Astrocyte of the spinal cord (primary cell): ENCODE data around the gene HSPE1.
"Not testable (repeated sequence)": the region's sequence is repeated elsewhere in the genome, so short reads cannot be mapped to it uniquely, and the experiment has no call there.

ENCODE experiments used
- DNase-seq: peaks from one replicate; pipeline ENCODE4 v3.0.0; 2011; ENCODE audit warnings: low read depth, low spot score
- H3K4me3 ChIP-seq: 2 replicates; pipeline ENCODE4 v1.5.1; 2011; ENCODE audit warnings: low read depth, mild to moderate bottlenecking, low read length, moderate library complexity
- CTCF ChIP-seq: IDR thresholded peaks from 2 replicates; pipeline ENCODE4 v1.5.1; 2012; ENCODE audit warnings: low read depth, mild to moderate bottlenecking, low read length, inconsistent platforms
- in situ Hi-C: cut with HindIII; loops from 2 replicates; pipeline ENCODE4 v1.10.0; 2017; ENCODE audit warnings: low sequenced_read_pairs

HSPE1 gene

GRCh38 chr2:197480165-197481036 lies 19.8 kb upstream of the HSPE1 start:
- in situ Hi-C loops = no loop called here
- DNase-seq = no peak
- no peak for TF ChIP-seq CTCF
- no peak overlapping the region for H3K4me3 ChIP-seq

- H3K4me3 ChIP-seq, DNase-seq, in situ Hi-C loops: not testable (repeated sequence)
Measured at GRCh38 chr2:197484248-197484647, 15.9 kb upstream of the HSPE1 start.

GRCh38 chr2:197486175-197486574 lies 14.0 kb upstream of the HSPE1 start:
- DNase-seq = no peak
- H3K4me3 ChIP-seq = no peak overlapping the region
- in situ Hi-C loops = no loop called here
- no peak for TF ChIP-seq CTCF

- no peak for TF ChIP-seq CTCF
- no peak overlapping the region for H3K4me3 ChIP-seq
- no peak for DNase-seq
- in situ Hi-C loops = no loop called here
Measured at GRCh38 chr2:197487385-197487784, 12.8 kb upstream of the HSPE1 start.

- no peak for TF ChIP-seq CTCF
- DNase-seq = no peak
- in situ Hi-C loops = no loop called here
- no peak overlapping the region for H3K4me3 ChIP-seq
Measured at GRCh38 chr2:197495433-197496134, 4.6 kb upstream of the HSPE1 start.

- H3K4me3 ChIP-seq = no peak overlapping the region
- in situ Hi-C loops = no loop called here
- TF ChIP-seq CTCF = no peak
- DNase-seq = no peak
Measured at GRCh38 chr2:197496695-197497094, 3.5 kb upstream of the HSPE1 start.

GRCh38 chr2:197497326-197497725 lies 2.9 kb upstream of the HSPE1 start:
- H3K4me3 ChIP-seq = no peak overlapping the region
- in situ Hi-C loops = no loop called here
- TF ChIP-seq CTCF = no peak

More at GRCh38 chr2:197497326-197497725, 2.9 kb upstream of the HSPE1 start:
- DNase-seq = no peak
